K562 (cell line): ENCODE data around the gene PRSS12. TPM values are rescaled to one million over a fixed set of nuclear protein-coding genes. Genes with fewer than 3 reads are reported as not detected.

Experiments
- ATF3 ChIP-seq, 2 experiments: fragments of 450-650 bp in 1 of 2; sonication (generic) in 1 of 2; formaldehyde crosslinking in 1 of 2; IDR thresholded peaks in 1 of 2; conservative IDR thresholded peaks in 1 of 2; 2 replicates each; pipeline versions ENCODE4 v1.6.1 to v1.8.1; 2016 to 2023; ENCODE audit warnings: mild to moderate bottlenecking in 2 of 2, moderate library complexity in 2 of 2, inconsistent platforms in 1 of 2, missing genetic modification reagents in 1 of 2
- EHMT2 ChIP-seq: fragments of 450-650 bp; IDR thresholded peaks from 2 replicates; pipeline ENCODE4 v1.6.1; 2018; ENCODE audit warnings: antibody characterized with exemption
- ETV1 ChIP-seq: fragments of 450-650 bp; conservative IDR thresholded peaks from 2 replicates; pipeline ENCODE4 v1.6.1; 2016; ENCODE audit warnings: missing genetic modification characterization, control low read depth, low read depth, missing compliant biosample characterization
- GATA2 ChIP-seq: sonication (generic); formaldehyde crosslinking; IDR thresholded peaks from 2 replicates; pipeline ENCODE4 v1.4.0; 2020; ENCODE audit warnings: mild to moderate bottlenecking, missing genetic modification reagents
- GTF2E2 ChIP-seq: fragments of 200-800 bp; sonication (Bioruptor generic); IDR thresholded peaks from 2 replicates; pipeline ENCODE4 v1.6.1; 2016; ENCODE audit warnings: missing genetic modification characterization, missing compliant biosample characterization
- ID3 ChIP-seq, 2 experiments: fragments of 250-450 bp in 1 of 2; fragments of 450-650 bp in 1 of 2; sonication (Bioruptor Pico) in 1 of 2; IDR thresholded peaks; 2 replicates each; pipeline versions ENCODE4 v1.6.1 to v1.8.0; 2016 to 2021; ENCODE audit warnings: mild to moderate bottlenecking in 2 of 2, moderate library complexity in 2 of 2, missing compliant biosample characterization in 1 of 2, missing genetic modification characterization in 1 of 2
- MED1 ChIP-seq: sonication (generic); formaldehyde crosslinking; IDR thresholded peaks from 2 replicates; pipeline ENCODE4 v1.8.1; 2023; ENCODE audit warnings: missing genetic modification reagents, borderline replicate concordance
- MEF2A ChIP-seq: IDR thresholded peaks from 2 replicates; pipeline ENCODE4 v1.6.1; 2011; ENCODE audit warnings: low read depth, mild to moderate bottlenecking, low read length, moderate library complexity; ENCODE audit not compliant: control insufficient read depth
- NFRKB ChIP-seq: fragments of 450-650 bp; IDR thresholded peaks from 2 replicates; pipeline ENCODE4 v1.6.1; 2016; ENCODE audit warnings: low read depth
- POLR2A ChIP-seq: fragments of 450-650 bp; conservative IDR thresholded peaks from 2 replicates; pipeline ENCODE4 v1.6.1; 2016
- POLR2G ChIP-seq: fragments of 200-400 bp; formaldehyde crosslinking; IDR thresholded peaks from 2 replicates; pipeline ENCODE4 v1.6.1; 2017; ENCODE audit warnings: low read depth, mild to moderate bottlenecking, antibody characterized with exemption, low read length, moderate library complexity
- RBM14 ChIP-seq: fragments of 200-400 bp; formaldehyde crosslinking; IDR thresholded peaks from 2 replicates; pipeline ENCODE4 v1.6.1; 2018; ENCODE audit warnings: low read depth, mild to moderate bottlenecking, low read length, moderate library complexity, borderline replicate concordance; ENCODE audit not compliant: insufficient read depth
- SP1 ChIP-seq: sonication (generic); formaldehyde crosslinking; IDR thresholded peaks from 2 replicates; pipeline ENCODE4 v1.8.1; 2022; ENCODE audit warnings: mild to moderate bottlenecking, missing genetic modification reagents
- USF1 ChIP-seq: sonication (generic); formaldehyde crosslinking; IDR thresholded peaks from 2 replicates; pipeline ENCODE4 v1.9.0; 2022; ENCODE audit warnings: mild to moderate bottlenecking, missing genetic modification reagents
- ZBTB11 ChIP-seq, 3 experiments: fragments of 200-800 bp in 1 of 3; fragments of 250-450 bp in 1 of 3; fragments of 450-650 bp in 1 of 3; sonication (Bioruptor Pico) in 1 of 3; sonication (Bioruptor generic) in 1 of 3; formaldehyde crosslinking in 1 of 3; IDR thresholded peaks; 2 replicates each; pipeline versions ENCODE4 v1.6.1 to v1.8.0; 2016 to 2022; ENCODE audit warnings: mild to moderate bottlenecking in 2 of 3, missing genetic modification characterization in 2 of 3, missing compliant biosample characterization in 1 of 3, moderate library complexity in 1 of 3
- ZFP30 ChIP-seq: fragments of 250-450 bp; sonication (Bioruptor Pico); IDR thresholded peaks from 2 replicates; pipeline ENCODE4 v1.8.0; 2022; ENCODE audit warnings: moderate library complexity, mild to moderate bottlenecking, inconsistent platforms, borderline replicate concordance
- ZFPM2 ChIP-seq: fragments of 250-450 bp; sonication (Bioruptor Pico); IDR thresholded peaks from 2 replicates; pipeline ENCODE4 v1.5.1; 2022; ENCODE audit warnings: mild to moderate bottlenecking
- ZNF175 ChIP-seq: fragments of 200-800 bp; sonication (Bioruptor generic); IDR thresholded peaks from 2 replicates; pipeline ENCODE4 v1.6.1; 2016; ENCODE audit warnings: low read depth, mild to moderate bottlenecking, missing genetic modification characterization, missing compliant biosample characterization
- ZNF253 ChIP-seq: fragments of 250-450 bp; sonication (Bioruptor Pico); conservative IDR thresholded peaks from 2 replicates; pipeline ENCODE4 v1.6.1; 2021; ENCODE audit warnings: mild to moderate bottlenecking
- polyA plus RNA-seq, 8 experiments: library from polyadenylated mRNA; depleted of rRNA in 4 of 8; stranded (reverse) in 5 of 8; unstranded in 3 of 8; fragments of >200 nt; fragmentation: Nextera tagmentation in 2 of 8; fragmentation: Illumina TruSeq in 1 of 8; extraction: Ambion mirVana in 2 of 8; extraction: Trizol in 1 of 8; gene quantifications; 2 replicates each; pipeline versions ENCODE4 v1.2.1 to v1.2.3, GENCODE V29; 2011 to 2014; ENCODE audit warnings: inconsistent platforms in 1 of 8, missing spikeins in 1 of 8
- total RNA-seq, 7 experiments: library from RNA; depleted of rRNA in 6 of 7; stranded (reverse); fragments of >200 nt in 6 of 7; fragmentation: Illumina TruSeq in 2 of 7; extraction: Trizol in 2 of 7; gene quantifications; 2 replicates each; pipeline versions ENCODE4 v1.2.1 to v1.2.3, GENCODE V29; 2011 to 2021; ENCODE audit warnings: low replicate concordance in 1 of 7

The PRSS12 gene
- total and polyA plus RNA-seq, 9 of the 15 experiments (the other 6 are each of a cell fraction or from before 2014, with no cell fraction given) = 0.06 to 0.11 (median 0.09) TPM; not detected in 6

GRCh38 chr4:118278473-118279274, 74.1 kb downstream of the PRSS12 start (continued):
- TF ChIP-seq ZNF175 (CRISPR knock-in tag) (0 out of 2 replicates have a peak, but pooled peaks have one; percentile 44), POLR2A (peak; percentile 100), ETV1 (tag) (0 out of 2 replicates have a peak, but pooled peaks have one; percentile 7), GTF2E2 (tag) (peak; percentile 92), ZNF253 (CRISPR knock-in tag) (peak; percentile 89; the same call in 1 of the 2 replicates), MED1 (no peak), ZFP30 (no peak), ID3 (CRISPR knock-in tag; IDR thresholded peaks at IDR 0.05) (no peak), ID3 (tag; IDR thresholded peaks at IDR 0.05) (peak; percentile 49; the same call in 1 of the 2 replicates), POLR2G (peak; percentile 87), EHMT2 (no peak), ZFPM2 (peak; percentile 90; the same call in 1 of the 2 replicates), GATA2 (no peak), RBM14 (no peak), MEF2A (no peak), ZBTB11 (CRISPR knock-in tag; IDR thresholded peaks at IDR 0.05) (no peak), ATF3 (IDR thresholded peaks at IDR 0.05) (peak; percentile 50; the same call in 1 of the 2 replicates), ATF3 (CRISPR knock-in tag; conservative IDR thresholded peaks at IDR 0.05) (peak; percentile 83), SP1 (CRISPR knock-in tag) (peak; percentile 87), USF1 (CRISPR knock-in tag) (peak; percentile 76), NFRKB (peak; percentile 32; the same call in 1 of the 2 replicates)
